AG10803 (cell line): ENCODE results near the gene MID1.

Source experiments
- DNase-seq: peaks from one replicate; pipeline ENCODE4 v3.0.0; 2010; ENCODE audit warnings: low read depth
- H3K4me3 ChIP-seq: 2 replicates; pipeline ENCODE4 v1.5.1; 2011; ENCODE audit warnings: mild to moderate bottlenecking, low read length, control low read depth
- CTCF ChIP-seq: conservative IDR thresholded peaks from 2 replicates; pipeline ENCODE4 v1.5.1; 2011; ENCODE audit warnings: mild to moderate bottlenecking, low read length, control low read depth, inconsistent platforms

MID1 gene

GRCh38 chrX:10569946-10570345 is 50.4 kb downstream of the MID1 start:
- DNase-seq: no peak
- no peak for TF ChIP-seq CTCF
- H3K4me3 ChIP-seq: no peak overlapping the region

GRCh38 chrX:10568428-10568827 is 52.0 kb downstream of the MID1 start:
- TF ChIP-seq CTCF: no peak
- no peak overlapping the region for H3K4me3 ChIP-seq
- DNase-seq: no peak

GRCh38 chrX:10567136-10567535 is 53.2 kb downstream of the MID1 start:
- TF ChIP-seq CTCF: no peak

GRCh38 chrX:10566716-10567097 is 53.7 kb downstream of the MID1 start:
- no peak for DNase-seq
- no peak overlapping the region for H3K4me3 ChIP-seq
- no peak for TF ChIP-seq CTCF

More at GRCh38 chrX:10567136-10567535, 53.2 kb downstream of the MID1 start:
- H3K4me3 ChIP-seq: no peak overlapping the region
- DNase-seq: no peak

- DNase-seq: no peak
- no peak for TF ChIP-seq CTCF
- H3K4me3 ChIP-seq: no peak overlapping the region
Observed at GRCh38 chrX:10564484-10564883, 55.9 kb downstream of the MID1 start.

- H3K4me3 ChIP-seq: no peak overlapping the region
- DNase-seq: no peak
- TF ChIP-seq CTCF: no peak
Observed at GRCh38 chrX:10557166-10557565, 63.2 kb downstream of the MID1 start.

GRCh38 chrX:10556405-10556804 is 64.0 kb downstream of the MID1 start:
- no peak for DNase-seq
- TF ChIP-seq CTCF: no peak

More at GRCh38 chrX:10556405-10556804, 64.0 kb downstream of the MID1 start:
- no peak overlapping the region for H3K4me3 ChIP-seq
